HG03460 (cell line): Measurements from ENCODE around the gene ADAMTS9.
"Not testable (repeated sequence)": the region's sequence is repeated elsewhere in the genome, so short reads cannot be mapped to it uniquely, and the experiment has no call there.

Experiments
- ATAC-seq: cut with Tn5 transposase; IDR thresholded peaks from one replicate; pipeline ENCODE4 v1.9.1; 2021; ENCODE audit not compliant: unreplicated experiment

Gene ADAMTS9

DNA sequence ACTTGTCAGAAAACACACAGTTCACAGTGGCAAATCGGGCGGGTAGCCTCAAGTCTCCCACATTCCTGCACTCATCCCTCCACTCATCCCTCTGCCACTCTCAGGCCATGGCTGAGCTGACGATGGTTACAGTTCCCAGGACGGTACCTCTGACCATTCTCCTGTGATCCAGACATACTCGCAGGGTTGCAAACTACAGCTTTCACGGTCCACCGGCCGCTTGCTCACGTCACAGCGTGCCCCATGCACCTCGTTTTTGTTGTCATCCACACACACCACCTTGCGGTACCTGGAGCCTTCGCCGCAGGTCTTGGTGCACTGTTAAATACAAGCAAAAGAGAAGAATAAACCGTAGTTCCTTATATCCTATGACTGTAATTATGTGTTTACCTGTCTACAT, 137.1 kb downstream of the ADAMTS9 start:
- no peak for ATAC-seq

DNA sequence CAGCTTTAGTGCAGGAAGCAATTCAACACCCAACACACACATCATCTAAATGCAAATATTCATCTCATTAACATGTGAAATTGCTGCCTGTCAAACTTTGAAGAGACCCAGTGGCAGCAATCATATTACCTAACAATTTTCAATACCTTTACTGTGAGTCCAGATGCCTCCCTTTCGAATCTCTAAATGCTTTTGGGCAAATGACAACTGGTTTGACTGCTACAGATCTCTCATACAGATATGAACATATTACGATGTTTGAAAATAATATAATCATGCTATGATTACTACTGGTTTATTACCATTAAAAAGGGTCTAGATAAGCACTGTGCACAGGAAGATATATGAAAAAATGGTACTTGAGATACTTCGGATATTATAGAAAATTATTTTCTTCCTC, 137.9 kb downstream of the ADAMTS9 start:
- ATAC-seq = no peak

DNA sequence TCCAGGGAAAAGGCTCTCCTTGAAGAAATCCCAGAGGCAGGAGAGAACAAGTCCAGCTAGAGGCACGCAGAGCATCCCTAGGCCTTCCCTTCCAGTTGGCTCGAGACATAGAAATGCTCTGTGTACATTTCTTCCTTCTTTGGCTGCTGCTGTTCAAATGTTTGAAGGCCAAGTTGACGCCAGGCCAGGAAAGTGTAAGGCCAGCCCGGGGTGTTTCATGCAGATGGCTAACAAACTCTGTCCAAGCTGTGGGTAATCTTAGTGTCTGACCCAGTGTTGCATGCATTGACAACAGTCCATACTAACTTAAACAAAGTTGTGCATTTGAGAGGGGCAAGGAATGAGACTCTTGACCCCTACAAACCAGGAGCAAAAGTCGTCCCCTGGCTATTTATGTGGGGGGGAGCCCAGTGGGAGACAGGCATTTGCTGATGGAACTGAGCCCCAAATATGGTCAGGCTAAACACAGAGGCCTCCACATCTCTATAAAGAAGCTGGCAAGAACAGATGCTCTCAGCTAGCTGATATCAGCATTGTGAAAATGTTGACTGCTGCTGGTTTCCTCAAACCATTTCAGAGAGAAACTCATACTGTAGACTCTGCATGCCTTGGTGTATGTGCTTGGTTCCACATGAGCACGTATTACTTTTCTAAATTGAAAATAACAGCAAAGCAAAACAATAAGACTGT, 139.5 kb downstream of the ADAMTS9 start:
- ATAC-seq = no peak

DNA sequence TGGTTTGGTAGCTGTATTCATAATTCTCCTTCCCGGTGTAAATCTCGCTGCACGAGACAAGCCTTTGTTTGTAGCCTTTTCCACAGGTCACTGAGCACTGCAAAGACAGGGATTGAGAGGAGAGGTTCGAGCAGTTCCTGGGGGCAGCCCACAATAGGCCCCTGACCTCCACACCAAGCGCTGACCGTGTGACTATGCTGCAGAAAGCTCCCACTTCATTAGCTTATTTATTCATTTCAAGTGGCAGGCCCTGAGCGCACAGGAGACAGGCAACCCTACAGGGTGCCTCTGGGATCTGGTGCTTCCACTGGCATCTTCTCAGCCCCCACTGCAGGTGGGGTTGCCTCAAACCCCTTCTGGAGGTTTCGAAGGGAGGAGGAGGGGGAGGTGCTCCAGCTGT, 140.9 kb downstream of the ADAMTS9 start:
- no peak for ATAC-seq

DNA sequence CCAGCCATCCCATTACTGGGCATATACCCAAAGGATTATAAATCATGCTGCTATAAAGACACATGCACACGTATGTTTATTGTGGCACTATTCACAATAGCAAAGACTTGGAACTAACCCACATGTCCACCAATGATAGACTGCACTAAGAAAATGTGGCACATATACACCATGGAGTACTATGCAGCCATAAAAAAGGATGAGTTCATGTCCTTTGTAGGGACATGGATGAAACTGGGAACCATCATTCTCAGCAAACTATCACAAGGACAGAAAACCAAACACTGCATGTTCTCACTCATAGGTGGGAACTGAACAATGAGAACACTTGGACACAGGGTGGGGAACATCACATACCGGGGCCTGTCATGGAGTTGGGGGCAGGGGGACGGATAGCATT, 142.6 kb downstream of the ADAMTS9 start:
- ATAC-seq = not testable (repeated sequence)

DNA sequence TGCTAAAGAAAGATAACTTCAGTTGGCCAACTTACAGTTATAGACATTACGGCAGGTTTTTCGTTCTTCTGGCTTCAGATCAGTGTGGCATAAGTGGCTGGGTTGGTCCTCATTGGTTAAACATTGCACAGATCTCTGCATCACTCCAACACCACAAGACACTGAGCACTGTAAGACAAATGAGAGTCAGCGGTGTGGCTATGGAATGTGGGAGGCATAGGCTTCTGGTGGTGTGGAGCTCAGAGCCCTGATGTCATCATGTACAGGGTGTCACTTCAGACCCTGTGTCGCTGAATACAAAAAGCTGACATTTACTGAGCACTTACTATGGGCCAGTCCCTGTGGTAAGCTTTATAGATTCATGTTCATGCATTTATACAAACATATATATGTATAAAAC, 146.0 kb downstream of the ADAMTS9 start:
- ATAC-seq = no peak

DNA sequence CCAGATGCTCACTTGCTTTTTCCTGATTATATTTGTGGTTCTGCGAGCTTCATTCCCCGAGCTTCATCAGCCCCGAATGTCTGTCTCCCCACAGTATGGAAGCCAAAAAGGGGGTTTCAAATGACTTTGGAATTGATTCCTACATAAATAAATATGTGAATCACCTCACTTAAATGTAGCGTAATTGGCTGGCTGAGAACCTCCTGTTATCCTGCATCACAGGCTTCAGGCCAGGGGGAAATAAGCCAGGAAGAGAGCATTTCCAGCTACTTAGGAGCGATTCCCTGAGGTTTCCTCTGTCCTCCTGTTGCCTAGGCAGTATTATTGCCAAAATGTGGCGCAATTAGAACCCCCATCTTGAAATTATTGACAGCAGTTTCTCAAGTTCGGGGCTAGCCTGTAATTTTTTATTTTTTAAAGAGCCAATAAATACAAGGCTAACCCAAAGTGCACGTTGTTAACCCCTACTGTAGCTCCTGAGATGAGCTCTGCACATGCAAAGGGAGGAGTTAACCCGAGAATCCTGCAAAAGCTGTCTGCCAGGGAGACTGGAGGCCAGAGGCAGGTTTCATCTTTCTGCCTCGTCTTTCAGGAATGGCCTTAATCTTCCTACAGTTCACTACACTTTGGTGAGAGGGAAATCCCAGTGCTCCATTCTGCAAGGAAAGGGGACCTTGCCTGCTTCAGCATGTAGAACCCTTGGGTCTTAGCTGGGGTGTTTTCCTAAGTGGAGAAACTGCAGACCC, 148.2 kb downstream of the ADAMTS9 start:
- ATAC-seq = no peak

DNA sequence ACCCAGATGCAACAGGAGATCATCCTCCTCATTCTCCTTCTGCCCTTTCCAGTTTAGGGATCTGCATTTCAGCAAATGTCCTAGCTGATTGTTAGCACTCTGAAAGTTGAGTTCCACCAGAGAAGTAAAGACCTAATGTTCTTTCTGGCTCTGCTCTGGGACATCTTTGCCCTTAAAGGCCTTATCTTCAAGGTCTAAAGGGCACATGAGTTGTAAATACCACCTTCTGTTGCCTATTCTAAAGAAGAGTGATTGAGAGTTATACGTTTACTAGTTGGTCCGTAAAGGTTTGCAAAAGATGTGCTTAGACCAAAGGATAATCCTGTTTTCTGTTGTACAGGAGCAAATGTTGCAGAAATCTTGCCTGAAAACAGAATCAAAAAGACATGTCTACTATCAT, 151.6 kb downstream of the ADAMTS9 start:
- ATAC-seq = no peak

DNA sequence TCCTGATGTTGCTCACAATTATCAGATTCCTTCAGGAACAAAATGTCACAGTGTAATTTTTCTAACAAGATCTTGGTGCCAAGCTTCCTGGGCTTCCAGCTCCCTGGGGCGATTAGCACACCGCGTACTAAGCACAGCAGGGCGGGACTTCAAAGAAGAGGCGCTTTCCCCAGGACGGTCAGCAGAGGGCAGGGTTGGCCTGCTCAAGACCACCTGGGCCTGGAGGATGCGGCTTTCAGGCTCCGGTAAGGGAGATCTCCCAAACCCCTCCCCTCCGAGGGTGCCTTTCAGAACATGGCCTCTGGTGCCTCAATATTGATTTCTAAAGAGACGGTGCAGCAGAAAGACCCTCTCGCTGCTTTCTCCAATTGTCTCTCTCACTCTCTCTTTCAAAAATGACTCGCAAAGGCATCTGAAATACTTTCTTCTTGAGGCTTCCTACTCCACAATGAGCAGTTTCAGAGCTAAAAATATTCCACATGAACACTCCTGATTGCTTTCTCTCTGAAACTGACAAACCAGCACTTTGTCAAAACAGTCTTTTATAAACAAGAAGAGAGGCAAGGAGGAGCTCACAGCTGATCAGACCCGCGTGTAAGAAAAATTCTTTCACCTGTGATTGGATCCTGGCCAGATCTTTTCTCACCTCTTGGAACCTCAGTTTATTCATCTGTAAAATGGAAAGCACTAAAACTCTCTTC, 154.0 kb downstream of the ADAMTS9 start:
- ATAC-seq = peak; percentile 84

DNA sequence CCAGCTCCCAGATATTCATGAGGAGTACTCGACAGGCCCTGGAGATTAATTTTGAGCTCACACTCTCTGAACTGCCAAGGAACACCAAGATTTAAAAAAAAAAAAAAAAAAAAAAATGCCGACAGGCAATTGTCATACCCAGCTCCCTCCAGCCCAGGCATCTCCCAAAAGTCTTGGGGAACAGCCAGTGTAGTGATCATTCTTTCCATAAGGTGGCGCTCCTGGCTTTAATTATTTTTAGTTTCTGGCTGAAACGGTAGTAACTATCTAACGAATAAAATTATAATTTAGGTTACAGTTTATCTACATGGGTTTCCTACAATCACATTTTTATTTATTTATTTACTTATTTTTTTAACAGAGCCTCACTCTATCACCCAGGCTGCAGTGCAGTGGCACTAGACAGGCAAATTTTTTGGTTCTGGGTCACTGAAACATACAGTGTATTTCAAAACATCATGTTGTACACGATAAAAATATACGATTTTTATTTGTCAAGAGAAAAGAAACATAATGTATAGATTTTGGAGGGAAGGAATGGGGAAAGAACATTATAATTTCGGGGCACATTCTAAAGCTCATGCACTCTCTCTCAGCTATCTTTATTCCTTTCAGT, 157.3 kb downstream of the ADAMTS9 start:
- no peak for ATAC-seq

DNA sequence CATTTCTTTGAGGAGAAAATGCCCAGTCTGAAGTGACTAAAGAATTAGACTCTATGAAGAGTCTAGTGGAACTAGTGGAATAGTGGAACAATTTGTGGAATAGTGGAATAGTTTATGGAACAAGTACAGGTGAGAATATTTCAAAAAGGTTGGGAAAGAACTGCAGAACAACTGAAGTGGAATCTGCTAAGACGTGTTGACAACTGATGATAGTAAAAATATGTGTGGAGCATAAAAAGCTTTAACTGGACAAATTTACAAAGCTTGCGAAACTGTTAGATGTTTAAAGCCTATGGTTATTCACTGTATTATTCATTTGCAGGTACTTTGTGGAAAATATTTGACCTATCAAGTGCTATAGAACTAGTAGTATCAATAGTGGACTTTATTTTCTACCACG, 164.5 kb downstream of the ADAMTS9 start:
- no peak for ATAC-seq

DNA sequence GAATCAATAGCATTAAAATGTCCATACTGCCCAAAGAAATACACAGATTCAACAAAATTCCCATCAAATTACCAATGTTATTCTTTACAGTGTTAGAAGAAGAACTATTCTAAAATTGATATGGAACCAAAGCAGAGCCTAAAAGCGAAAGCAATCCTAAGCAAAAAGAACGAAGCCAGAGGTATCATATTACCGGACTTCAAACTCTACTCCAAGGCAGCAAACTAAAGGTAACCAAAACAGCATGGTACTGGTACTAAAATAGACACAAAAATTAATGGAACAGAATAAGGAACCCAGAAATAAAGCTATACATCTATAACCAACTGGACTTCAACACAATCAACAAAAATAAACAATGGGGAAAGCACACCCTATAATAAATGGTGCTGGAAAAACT, 167.5 kb downstream of the ADAMTS9 start:
- no peak for ATAC-seq

DNA sequence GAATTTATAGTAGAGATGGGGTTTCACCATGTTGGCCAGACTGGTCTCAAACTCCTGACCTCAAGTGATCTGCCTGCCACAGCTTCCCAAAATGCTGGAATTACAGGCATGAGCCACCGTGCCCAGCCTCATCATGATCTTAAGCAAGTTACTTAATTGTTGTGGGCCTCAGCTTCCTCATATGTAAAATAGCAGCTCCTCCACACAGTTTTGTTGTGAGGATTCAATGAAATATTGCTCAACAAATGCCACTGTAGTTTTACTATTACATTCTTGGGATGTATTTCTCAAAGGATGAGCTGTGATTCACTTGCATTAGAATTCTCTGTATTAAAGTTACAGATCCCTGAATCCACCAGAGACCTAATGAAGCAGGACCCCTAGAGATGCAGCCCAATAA, 168.8 kb downstream of the ADAMTS9 start:
- no peak for ATAC-seq

DNA sequence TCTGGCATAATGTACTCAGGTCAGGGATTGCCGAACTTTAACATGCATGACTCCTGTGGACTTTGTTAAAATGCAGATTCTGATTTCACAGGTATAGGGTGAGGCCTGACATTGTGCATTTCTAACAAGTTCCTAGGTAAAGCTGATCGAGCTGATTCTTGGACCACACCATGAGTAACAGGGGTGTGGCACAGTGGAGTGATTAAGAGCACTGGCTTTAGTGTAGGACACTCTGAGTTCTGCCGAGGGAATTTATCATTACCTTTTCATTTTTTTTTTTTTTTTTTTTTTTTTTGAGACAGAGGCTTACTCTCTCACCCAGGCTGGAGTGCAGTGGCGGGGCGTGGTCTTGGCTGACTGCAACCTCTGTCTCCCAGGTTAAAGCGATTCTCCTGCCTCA, 169.3 kb downstream of the ADAMTS9 start:
- no peak for ATAC-seq

DNA sequence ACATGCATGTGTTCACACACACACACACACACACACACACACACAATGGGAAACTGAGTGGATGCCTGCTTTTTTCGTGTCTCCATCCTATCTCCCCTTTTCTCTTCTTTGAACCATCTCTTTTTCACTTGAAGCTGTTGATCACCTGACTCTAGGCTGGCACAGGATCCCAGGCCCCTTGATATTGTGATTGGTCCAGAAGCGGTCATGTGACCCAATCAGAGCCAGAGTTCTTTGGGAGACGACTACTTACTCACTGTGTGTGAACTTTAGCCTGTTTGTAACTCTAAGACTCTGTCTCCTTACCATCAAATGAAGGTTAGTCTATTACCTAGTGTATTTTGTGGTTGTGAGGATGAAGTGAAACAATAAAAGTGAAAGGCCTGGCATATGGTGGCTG, 172.9 kb downstream of the ADAMTS9 start:
- no peak for ATAC-seq

DNA sequence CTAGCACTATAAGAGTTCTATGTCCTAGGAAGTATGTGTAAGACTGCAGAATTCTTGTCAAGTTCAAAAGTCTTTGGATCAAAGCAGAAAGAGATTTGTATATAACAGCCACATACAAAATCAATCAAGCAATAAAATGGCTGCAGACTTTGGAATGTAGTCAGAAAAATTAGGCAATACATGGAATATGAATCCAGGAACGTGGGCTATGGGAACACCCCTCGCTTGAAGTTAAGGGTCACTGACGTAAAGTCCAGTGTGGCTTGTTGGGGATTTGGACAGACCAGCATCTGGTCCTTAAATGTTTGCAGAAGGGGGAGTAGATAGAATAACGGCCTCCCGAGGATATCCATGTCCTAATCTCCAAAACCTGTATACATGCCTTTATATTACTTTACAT, 178.6 kb downstream of the ADAMTS9 start:
- no peak for ATAC-seq

DNA sequence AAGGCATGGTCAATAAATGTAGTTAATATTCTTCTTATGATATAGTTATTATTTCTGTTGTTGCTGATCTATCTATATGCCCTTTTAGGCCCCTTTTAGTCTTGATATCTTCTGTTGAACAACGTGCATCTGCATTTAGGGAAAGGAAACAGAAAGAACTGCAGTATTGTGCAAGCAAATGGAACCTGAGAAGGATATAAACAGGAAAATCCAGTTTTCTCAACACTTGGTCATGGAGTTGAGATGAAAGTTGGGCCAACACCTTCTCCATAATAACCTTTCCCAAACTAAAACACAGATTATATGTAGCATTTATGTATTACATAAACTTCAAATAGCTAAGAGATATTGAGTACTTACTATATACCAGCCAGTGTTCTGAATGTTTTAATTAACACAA, 179.7 kb downstream of the ADAMTS9 start:
- no peak for ATAC-seq

DNA sequence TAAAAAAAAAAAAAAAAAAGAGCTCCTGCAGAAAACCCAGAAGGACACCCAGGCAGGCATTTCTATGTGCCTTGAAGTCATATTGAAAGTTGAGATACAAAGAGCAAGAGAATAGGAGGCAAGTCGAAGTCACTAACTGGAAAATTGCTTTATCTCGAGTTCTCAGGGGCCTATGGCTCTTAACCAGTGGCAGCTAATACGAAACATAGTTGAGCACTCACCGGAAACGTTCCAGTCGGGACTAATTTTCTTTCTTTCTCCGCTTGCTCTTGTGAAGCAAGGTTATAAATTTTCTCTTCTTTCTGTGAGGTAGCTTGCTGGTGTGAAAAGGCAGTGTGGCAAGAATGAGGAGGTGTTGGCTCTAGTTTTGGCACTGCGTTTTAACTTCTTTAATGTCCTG, 181.5 kb downstream of the ADAMTS9 start:
- ATAC-seq = no peak

DNA sequence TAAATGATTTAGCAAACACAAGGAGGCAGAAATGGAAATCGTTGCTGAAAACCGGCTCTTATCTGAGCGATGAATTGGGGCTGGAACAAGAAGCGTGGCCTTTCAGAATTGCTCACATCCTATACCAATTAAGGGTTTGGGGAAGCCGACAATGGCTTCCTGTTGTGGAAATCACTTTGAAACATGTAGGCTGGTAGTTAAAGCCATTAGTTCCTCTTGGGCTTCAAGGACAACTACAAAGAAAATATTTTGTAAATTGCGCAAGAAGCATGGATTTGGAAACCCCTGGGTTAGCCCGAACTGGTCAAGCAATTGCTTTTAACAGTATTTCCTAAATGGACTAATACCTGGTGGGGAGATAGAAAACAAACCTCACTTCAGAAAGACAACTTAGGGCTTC, 182.4 kb downstream of the ADAMTS9 start:
- ATAC-seq = no peak

DNA sequence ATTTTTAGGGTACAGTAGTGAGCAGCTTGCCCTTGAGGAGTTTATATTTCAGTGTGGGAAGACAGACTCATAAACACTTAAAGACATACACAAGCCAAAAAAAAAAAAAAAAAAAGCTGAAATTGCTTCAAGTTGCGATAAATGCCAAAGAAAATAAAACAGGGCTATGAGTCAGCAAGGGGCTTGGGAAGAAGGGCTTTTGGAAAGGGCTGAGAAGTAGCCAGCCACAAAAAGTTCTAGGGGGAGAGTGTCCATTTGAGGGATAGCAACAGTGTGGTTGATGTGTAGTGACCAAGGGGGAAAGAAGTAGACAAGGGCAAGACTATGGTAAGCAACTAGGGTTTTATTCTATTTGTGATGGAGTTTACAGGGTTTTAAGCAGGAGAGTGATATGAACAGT, 185.5 kb downstream of the ADAMTS9 start:
- ATAC-seq = no peak

DNA sequence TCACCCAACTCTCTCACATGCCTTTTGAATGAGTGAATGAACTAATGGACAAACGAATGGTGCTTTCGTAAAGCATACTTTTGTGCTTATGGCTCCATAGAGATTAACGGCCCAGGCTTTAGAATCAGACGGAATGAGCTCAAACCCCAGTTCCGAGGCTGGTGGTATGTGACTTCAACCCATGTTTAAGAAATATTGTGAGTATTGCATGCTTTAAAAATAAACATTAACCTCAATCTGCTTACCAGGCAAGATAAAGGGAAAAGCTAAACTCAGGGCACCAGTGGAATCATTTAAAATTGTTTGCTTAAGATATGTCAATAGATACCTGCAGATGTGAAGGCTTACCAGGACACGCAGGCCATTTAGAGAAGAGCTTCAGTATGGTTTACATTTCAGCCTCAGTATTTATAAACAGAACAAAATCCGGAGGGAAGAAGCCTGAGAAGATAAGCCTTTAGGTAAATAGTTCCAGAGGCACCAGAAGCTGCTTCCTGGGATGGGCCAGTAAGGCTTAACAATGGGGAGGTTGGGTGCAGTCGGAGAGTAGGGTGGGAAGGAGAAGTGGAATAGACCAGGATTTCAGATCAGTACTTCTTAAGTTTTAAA, 186.4 kb downstream of the ADAMTS9 start:
- no peak for ATAC-seq
